Fibroblast of pulmonary artery (primary cell): Measurements from ENCODE around the gene FRMPD1.

Experiments used
- DNase-seq: peaks from one replicate; pipeline ENCODE4 v3.0.0-alpha.2; 2010; ENCODE audit warnings: low read depth
- H3K4me3 ChIP-seq: replicated peaks from 2 replicates; pipeline ENCODE4 v1.5.1; 2011; ENCODE audit warnings: low read depth, mild to moderate bottlenecking, control low read depth, low read length, moderate library complexity
- TF ChIP-seq, protein P1 (sequence below): IDR thresholded peaks from 2 replicates; pipeline ENCODE4 v1.5.1; 2011; ENCODE audit warnings: mild to moderate bottlenecking, control low read depth, low read length, inconsistent platforms; ENCODE audit errors: missing control alignments

The FRMPD1 gene

DNA sequence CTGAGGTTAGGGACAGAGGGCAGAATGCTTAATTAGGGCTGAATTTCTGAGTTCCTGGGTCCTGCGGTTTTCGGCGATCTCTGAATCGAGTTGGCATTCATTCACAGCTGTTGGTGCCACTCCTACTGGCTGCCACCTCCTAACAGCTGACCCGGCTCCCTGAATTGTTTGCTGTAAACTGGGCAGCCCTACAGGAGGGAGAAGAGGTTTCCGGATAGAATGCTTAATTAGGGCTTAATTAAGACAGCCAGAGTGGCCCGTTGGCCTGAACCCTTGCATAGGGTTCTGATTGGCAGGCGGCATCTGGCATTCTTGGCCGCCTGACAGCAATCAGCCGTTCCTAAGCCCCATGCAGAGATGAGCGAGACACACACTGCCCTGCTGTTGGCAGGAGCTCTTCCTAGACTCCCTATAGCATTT is 25.7 kb downstream of the FRMPD1 start:
- DNase-seq, result no peak
- no peak overlapping the region for H3K4me3 ChIP-seq
- TF ChIP-seq, protein P1, sequence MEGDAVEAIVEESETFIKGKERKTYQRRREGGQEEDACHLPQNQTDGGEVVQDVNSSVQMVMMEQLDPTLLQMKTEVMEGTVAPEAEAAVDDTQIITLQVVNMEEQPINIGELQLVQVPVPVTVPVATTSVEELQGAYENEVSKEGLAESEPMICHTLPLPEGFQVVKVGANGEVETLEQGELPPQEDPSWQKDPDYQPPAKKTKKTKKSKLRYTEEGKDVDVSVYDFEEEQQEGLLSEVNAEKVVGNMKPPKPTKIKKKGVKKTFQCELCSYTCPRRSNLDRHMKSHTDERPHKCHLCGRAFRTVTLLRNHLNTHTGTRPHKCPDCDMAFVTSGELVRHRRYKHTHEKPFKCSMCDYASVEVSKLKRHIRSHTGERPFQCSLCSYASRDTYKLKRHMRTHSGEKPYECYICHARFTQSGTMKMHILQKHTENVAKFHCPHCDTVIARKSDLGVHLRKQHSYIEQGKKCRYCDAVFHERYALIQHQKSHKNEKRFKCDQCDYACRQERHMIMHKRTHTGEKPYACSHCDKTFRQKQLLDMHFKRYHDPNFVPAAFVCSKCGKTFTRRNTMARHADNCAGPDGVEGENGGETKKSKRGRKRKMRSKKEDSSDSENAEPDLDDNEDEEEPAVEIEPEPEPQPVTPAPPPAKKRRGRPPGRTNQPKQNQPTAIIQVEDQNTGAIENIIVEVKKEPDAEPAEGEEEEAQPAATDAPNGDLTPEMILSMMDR, result no peak

DNA sequence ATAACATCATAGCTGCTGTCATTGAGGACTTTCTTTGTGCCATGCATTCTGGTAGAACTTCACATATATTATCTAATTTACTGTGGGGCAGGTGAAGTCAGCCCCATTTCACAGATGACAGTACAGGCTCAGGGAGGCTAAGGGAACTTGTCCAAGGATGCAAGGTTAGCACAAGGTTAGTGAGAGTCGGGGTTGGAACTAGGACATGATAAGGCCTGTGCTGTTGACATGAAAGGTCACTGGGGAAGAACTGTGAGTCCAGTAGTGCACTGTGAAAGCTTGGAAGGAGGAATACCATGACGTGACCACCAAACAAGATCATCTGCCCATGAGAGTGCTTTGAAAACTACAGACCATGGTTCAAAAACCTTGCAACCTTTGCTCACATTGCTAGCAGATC is 26.7 kb downstream of the FRMPD1 start:
- H3K4me3 ChIP-seq, result no peak overlapping the region
- no peak for DNase-seq
- TF ChIP-seq, protein P1, result no peak

DNA sequence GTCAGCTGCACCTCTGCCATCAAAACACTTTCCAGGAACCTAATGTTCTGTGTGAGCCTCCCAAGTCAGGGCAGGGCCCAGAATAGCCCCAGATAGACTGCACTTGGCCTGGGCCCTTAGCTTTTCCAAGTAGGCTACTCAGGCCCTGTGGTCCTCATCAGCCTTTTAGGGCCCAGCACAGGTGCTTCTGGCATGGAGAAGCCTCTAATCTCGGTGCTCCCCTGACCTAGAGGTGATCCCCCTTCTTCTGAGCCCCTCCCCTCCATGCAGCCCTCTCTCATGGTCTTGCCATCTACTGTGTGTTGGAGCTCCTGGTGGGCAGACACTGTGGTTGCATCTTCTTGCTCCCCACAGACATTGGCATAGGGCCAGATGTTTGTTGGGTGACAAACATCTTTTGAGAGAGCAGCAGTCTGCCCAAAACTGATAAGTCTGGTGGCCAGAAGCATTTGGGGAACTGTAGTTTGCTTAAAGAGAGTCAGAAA is 28.1 kb downstream of the FRMPD1 start:
- H3K4me3 ChIP-seq, result no peak overlapping the region
- TF ChIP-seq, protein P1, result no peak
- DNase-seq, result no peak

DNA sequence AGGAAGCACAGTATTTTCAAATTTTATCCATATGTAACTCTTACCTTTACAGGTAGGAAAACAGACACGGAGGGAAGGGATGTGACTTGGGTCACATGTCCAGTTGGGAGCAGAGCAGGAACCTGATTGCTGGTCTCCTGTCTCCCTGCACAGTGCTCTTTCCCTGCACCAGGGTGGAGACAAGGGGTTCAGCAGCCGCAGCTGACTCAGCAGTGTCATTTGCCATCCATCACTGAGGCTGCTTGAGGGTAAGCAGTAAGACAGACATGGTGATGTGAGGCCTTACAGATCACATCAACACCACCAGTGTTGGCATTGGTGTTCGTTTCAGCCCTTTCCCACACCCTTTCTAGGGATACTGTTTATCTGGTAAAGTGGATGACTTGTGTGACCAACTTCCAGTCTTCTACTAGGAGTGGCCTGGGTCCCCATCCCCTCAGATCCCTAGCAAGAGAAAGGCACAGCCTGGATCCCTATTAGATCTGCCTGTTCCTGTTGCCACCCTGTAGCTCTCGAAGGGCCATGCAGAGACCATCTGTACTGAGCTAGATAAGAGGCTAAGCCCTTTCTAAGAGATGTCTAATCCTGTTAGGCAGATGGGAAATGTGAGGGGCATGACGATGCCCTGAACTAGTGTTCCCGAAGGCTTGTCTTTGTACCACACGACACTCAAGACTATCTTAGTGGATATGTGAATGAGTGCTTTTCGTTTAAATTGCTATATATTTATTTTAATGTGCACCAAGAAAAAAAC is 29.1 kb downstream of the FRMPD1 start:
- TF ChIP-seq, protein P1, result no peak
- DNase-seq, result no peak
- H3K4me3 ChIP-seq, result no peak overlapping the region

DNA sequence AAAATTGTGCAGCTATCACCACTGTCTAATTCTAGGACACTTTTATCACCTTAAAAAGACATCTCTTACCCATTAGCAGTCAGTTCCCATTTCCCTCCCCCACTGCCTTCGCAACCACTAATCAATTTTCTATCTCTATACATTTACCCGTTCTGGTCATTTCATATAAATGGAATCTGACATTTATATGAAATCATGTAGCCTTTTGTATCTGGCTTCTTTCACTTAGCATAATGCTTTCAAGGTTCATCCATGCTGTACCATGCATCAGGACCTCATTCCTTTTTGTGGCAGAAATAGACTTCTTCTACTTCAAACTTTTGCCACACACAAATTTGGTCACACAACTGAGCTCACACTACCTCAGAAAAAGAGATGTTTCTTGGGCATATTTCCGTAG is 32.2 kb downstream of the FRMPD1 start:
- TF ChIP-seq, protein P1, result no peak
- DNase-seq, result no peak

DNA sequence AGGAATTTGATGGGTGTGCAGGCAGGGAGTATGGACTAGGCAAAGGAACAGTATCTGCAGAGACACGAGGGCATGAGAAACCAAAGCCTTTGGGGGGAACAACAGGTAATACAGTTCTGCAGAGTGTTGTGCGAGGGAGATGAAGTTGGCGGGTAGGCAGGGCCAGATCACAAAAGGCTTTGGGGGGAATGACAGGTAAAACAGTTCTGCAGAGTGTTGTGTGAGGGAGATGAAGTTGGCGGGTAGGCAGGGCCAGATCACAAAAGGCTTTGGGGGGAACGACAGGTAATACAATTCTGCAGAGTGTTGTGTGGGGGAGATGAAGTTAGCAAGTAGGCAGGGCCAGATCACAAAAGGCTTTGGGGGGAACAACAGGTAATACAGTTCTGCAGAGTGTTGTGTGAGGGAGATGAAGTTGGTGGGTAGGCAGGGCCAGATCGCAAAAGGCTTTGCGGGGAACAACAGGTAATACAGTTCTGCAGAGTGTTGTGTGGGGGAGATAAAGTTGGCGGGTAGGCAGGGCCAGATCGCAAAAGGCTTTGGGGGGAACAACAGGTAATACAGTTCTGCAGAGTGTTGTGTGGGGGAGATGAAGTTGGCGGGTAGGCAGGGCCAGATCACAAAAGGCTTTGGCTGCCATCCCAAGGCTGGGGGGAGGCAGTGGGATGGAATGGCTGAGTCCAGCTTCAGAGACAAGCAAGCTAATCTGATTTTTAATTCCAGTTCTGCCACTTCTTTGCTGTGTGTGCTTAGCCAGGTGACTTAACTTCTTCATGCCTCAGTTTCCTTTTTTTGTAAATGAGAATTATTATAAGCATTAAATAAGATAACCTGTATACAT is 33.0 kb downstream of the FRMPD1 start:
- TF ChIP-seq, protein P1, result no peak
- no peak for DNase-seq
- H3K4me3 ChIP-seq, result no peak overlapping the region

More for the DNA sequence above, 32.2 kb downstream of the FRMPD1 start:
- no peak overlapping the region for H3K4me3 ChIP-seq
